Stomach smooth muscle (tissue), 2 donors: ENCODE data around the gene ARL3.
A peak's percentile ranks its signal among the peaks of the same experiment; 100 is the strongest.
"Not testable (repeated sequence)": the region's sequence is repeated elsewhere in the genome, so short reads cannot be mapped to it uniquely, and the experiment has no call there.

ENCODE experiments used
- H3K27ac ChIP-seq: one replicate; pipeline ENCODE4 v1.7.0; 2013; ENCODE audit warnings: mild to moderate bottlenecking, low read length, inconsistent platforms
- H3K27me3 ChIP-seq, 2 donors: one replicate each; pipeline ENCODE4 v1.7.0; 2013; ENCODE audit warnings: low read length in 2 of 2; ENCODE audit not compliant: insufficient read depth in 2 of 2, control insufficient read depth in 1 of 2
- H3K36me3 ChIP-seq, 2 donors: one replicate each; pipeline ENCODE4 v1.7.0; 2013; ENCODE audit warnings: low read length in 2 of 2; ENCODE audit not compliant: control insufficient read depth in 2 of 2, insufficient read depth in 2 of 2
- H3K4me1 ChIP-seq: one replicate; pipeline ENCODE4 v1.7.0; 2013; ENCODE audit warnings: low read length; ENCODE audit not compliant: control insufficient read depth, insufficient read depth
- H3K4me3 ChIP-seq, 2 donors: one replicate each; pipeline ENCODE4 v1.7.0; 2013; ENCODE audit warnings: low read length in 2 of 2
- H3K9ac ChIP-seq, 2 donors: one replicate each; pipeline ENCODE4 v1.7.0; 2013; ENCODE audit warnings: low read length in 2 of 2, mild to moderate bottlenecking in 1 of 2
- H3K9me3 ChIP-seq, 2 donors: one replicate each; pipeline ENCODE4 v1.7.0; 2013; ENCODE audit warnings: low read length in 2 of 2; ENCODE audit not compliant: control insufficient read depth in 2 of 2
- donor health status: healthy.
- donor health status: Pancreatic carcinoma.

The ARL3 gene

GRCh38 chr10:102670871-102671434 lies 43.2 kb downstream of the ARL3 start:
- Histone ChIP-seq H3K4me3 (no peak overlapping the region), H3K27ac (no peak overlapping the region), H3K27me3 (no peaks in the 10 kb centered on the region), H3K36me3 (no peaks in the 10 kb centered on the region), H3K9me3 (no peaks in the 10 kb centered on the region), H3K9ac (no peak overlapping the region), H3K4me1 (peaks cover 35% of the 10 kb centered on the region)

GRCh38 chr10:102670065-102670670 lies 44.0 kb downstream of the ARL3 start:
- no peak overlapping the region for H3K27ac ChIP-seq
- H3K9me3 ChIP-seq = no peaks in the 10 kb centered on the region
- H3K4me1 ChIP-seq = peaks cover 29% of the 10 kb centered on the region
- H3K4me3 ChIP-seq = no peak overlapping the region
- no peak overlapping the region for H3K9ac ChIP-seq
- no peaks in the 10 kb centered on the region for H3K27me3 ChIP-seq
- H3K36me3 ChIP-seq = no peaks in the 10 kb centered on the region

- Histone ChIP-seq H3K4me3 (no peak overlapping the region), H3K27ac (no peak overlapping the region), H3K4me1 (peaks cover 22% of the 10 kb centered on the region), H3K36me3 (no peaks in the 10 kb centered on the region), H3K9ac (no peak overlapping the region), H3K27me3 (no peaks in the 10 kb centered on the region), H3K9me3 (no peaks in the 10 kb centered on the region)
Observed at GRCh38 chr10:102669206-102670064, 44.8 kb downstream of the ARL3 start.

DNA sequence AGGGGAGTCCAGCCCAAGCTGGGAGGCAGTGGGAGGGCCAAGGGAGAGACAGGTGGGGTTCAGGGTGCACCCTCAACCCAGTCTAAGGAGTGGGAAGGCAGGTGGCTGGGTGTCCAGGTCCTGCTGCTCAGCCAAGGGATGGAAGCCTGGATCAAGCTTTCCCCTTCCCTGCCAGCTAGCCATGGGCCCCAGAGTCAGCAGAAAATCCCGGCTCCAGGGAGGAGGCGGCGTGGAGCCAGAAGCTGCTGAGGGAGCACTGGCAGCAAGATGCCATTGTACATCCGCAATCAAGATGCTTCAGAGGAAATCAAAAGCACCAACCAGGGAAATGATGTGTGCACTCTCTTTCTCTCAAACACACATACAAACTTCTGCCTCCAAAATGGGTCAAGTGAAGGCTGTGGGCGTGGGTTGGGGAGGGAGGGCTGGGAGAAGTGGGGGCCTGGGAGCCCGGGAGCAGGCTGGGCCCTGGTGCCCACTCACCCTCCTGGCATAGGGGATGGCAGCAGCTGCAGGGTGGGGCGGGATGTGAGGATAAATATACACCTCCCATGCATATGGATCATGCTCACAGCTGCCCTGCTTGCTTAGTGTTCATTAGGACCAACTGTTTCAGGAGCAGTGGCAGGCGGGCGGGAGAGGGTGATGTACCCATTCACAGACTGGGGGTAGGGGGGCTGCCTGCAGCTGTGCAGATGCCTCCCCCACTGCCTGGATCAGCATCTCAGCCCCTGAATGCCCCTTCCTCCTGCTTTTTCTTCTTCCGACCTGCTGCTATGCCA lies 45.7 kb downstream of the ARL3 start:
- Histone ChIP-seq H3K9ac (no peak overlapping the region), H3K27ac (no peak overlapping the region), H3K36me3 (no peaks in the 10 kb centered on the region), H3K9me3 (no peaks in the 10 kb centered on the region), H3K4me3 (no peak overlapping the region), H3K27me3 (no peaks in the 10 kb centered on the region), H3K4me1 (peaks cover 14% of the 10 kb centered on the region)

- H3K36me3 ChIP-seq, H3K9ac ChIP-seq, H3K9me3 ChIP-seq, H3K4me3 ChIP-seq, H3K27me3 ChIP-seq, H3K27ac ChIP-seq, H3K4me1 ChIP-seq: not testable (repeated sequence)
Observed at GRCh38 chr10:102667411-102667810, 46.8 kb downstream of the ARL3 start.

- Histone ChIP-seq H3K9ac (no peak overlapping the region), H3K27me3 (no peaks in the 10 kb centered on the region), H3K4me1 (peaks cover 14% of the 10 kb centered on the region), H3K27ac (no peak overlapping the region), H3K36me3 (no peaks in the 10 kb centered on the region), H3K4me3 (no peak overlapping the region), H3K9me3 (no peaks in the 10 kb centered on the region)
Observed at GRCh38 chr10:102665904-102666509, 48.2 kb downstream of the ARL3 start.

- no peaks in the 10 kb centered on the region for H3K27me3 ChIP-seq
- no peak overlapping the region for H3K27ac ChIP-seq
- H3K9me3 ChIP-seq = no peaks in the 10 kb centered on the region
- H3K4me3 ChIP-seq = no peak overlapping the region
- H3K36me3 ChIP-seq = peaks cover 0 to 7% of the 10 kb centered on the region in 2 donors
- peaks cover 16% of the 10 kb centered on the region for H3K4me1 ChIP-seq
- H3K9ac ChIP-seq = no peak overlapping the region
Observed at GRCh38 chr10:102661658-102662028, 52.6 kb downstream of the ARL3 start.

DNA sequence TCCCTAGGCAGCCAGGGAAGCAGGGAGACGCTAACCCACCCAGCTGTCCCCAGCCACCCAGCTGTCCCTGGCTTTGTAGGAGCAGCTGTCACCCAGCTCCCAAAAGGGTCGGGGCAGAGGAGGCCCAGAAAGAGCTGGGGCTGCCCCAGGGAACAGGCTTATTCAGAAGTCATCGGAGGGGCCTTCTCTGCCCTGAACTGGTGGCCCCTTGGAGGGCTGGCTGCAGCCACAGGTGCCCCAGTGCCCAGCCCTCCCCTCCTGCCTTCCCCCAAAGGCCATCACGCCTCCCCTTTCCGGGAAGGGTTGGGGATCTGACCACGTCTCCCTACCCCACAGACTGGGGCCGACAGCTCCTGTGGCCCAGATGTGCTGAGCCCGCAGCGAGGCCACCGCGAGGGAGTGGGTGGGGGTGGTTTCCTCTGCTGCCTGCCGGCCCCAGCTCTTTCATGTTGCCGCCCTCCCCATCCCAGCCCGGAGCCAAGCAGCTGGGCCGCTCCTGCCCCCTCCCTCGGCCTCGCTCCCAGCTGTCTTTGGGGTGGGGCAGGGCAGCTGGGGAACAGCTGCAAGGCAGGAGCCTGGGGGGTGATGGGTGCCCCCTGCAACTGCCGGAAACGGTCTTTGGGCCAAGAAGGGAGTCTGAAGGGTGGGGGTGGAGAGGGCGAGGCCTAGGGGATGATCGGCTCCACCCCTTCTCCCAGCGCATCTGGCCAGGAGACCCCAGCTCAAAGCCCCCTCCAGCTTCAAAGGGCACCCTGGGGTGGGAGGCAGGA lies 53.1 kb downstream of the ARL3 start:
- peak overlapping the region; percentile 18 for H3K27ac ChIP-seq
- H3K4me3 ChIP-seq = no peak overlapping the region

DNA sequence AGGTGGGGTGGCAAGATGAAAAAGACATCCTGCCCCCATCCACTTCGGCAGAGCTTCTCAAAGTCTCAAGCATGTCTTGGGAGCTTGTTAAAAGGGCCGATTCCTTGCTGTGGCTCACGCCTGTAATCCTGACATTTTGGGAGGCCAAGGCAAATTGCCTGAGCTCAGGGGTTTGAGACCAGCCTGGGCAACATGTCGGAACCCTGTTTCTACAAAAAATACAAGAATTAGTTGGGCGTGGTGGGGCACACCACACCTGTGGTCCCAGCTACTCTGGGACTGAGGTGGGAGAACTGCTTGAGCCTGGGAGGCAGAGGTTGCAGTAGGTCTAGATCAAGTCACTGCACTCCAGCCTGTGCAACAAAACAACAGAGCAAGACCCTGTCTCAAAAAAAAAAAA lies 55.4 kb downstream of the ARL3 start:
- Histone ChIP-seq H3K4me3 (no peak overlapping the region), H3K9ac (no peak overlapping the region), H3K4me1 (peaks cover 13% of the 10 kb centered on the region), H3K27me3 (no peaks in the 10 kb centered on the region), H3K27ac (no peak overlapping the region), H3K36me3 (peaks cover 22 to 29% of the 10 kb centered on the region in 2 donors), H3K9me3 (no peaks in the 10 kb centered on the region)

More for the DNA sequence above, 53.1 kb downstream of the ARL3 start:
- no peaks in the 10 kb centered on the region for H3K27me3 ChIP-seq
- peaks cover 5 to 11% of the 10 kb centered on the region in 2 donors for H3K36me3 ChIP-seq
- peaks cover 14% of the 10 kb centered on the region for H3K4me1 ChIP-seq
- no peaks in the 10 kb centered on the region for H3K9me3 ChIP-seq
- H3K9ac ChIP-seq = no peak overlapping the region
